ENCODE data around the gene RPL13A. TPM values are rescaled to one million over a fixed set of nuclear protein-coding genes. Genes with fewer than 3 reads are reported as not detected.

The RPL13A gene
- total RNA-seq, 2 experiments from 2014 or later, result 1,992 to 2,019 TPM

GRCh38 chr19:49496574-49497008 is 9.2 kb downstream of the RPL13A start:
- ATAC-seq (no peak), DNase-seq (no peak)
- ChIA-PET CTCF (interaction anchor here (1.0 to 3.8 kb wide), 7 partner anchors 20 to 184 kb away, joined by 4 to 20 read pairs (median 7); no protein-coding TSS in a partner anchor), POLR2A (interaction anchor here (0.7 to 2.0 kb wide), 5 partner anchors 15 to 62 kb away, joined by 4 to 13 read pairs (median 4); partner anchors contain the start of gene PIH1D1)
- peak overlapping the region; percentile 99 for H3K27ac Mint-ChIP-seq
- no peaks in the 10 kb centered on the region for H3K9me3 Mint-ChIP-seq (ENCODE audit: insufficient read depth)
- H3K4me3 Mint-ChIP-seq, result peak overlapping the region; percentile 99
- no peaks in the 10 kb centered on the region for H3K27me3 Mint-ChIP-seq (ENCODE audit: low read depth)
- peaks cover 52% of the 10 kb centered on the region for H3K4me1 Mint-ChIP-seq (ENCODE audit: low read depth)
- H3K36me3 Mint-ChIP-seq (ENCODE audit: low read depth), result peaks cover 64% of the 10 kb centered on the region

GRCh38 chr19:49497047-49497788 is 9.8 kb downstream of the RPL13A start:
- H3K4me3 Mint-ChIP-seq, result peak overlapping the region; percentile 99
- ATAC-seq, result no peak
- H3K36me3 Mint-ChIP-seq (ENCODE audit: low read depth), result peaks cover 57% of the 10 kb centered on the region
- peaks cover 52% of the 10 kb centered on the region for H3K4me1 Mint-ChIP-seq (ENCODE audit: low read depth)
- peak; percentile 85 for DNase-seq
- no peaks in the 10 kb centered on the region for H3K9me3 Mint-ChIP-seq (ENCODE audit: insufficient read depth)
- POLR2A ChIA-PET, result interaction anchor here (1.1 to 2.0 kb wide), 2 partner anchors 22 to 24 kb away, joined by 4 to 13 read pairs; no protein-coding TSS in a partner anchor
- peak overlapping the region; percentile 99 for H3K27ac Mint-ChIP-seq
- H3K27me3 Mint-ChIP-seq (ENCODE audit: low read depth), result no peaks in the 10 kb centered on the region
- CTCF ChIA-PET, result interaction anchor here (1.1 to 2.7 kb wide), 4 partner anchors 9 to 72 kb away, joined by 3 to 9 read pairs (median 8); no protein-coding TSS in a partner anchor

GRCh38 chr19:49497789-49498103 is 10.3 kb downstream of the RPL13A start:
- H3K27ac Mint-ChIP-seq, result peak overlapping the region; percentile 99
- CTCF ChIA-PET, result interaction anchor here (0.9 to 2.7 kb wide), 3 partner anchors 9 to 183 kb away, joined by 3 to 8 read pairs (median 3); no protein-coding TSS in a partner anchor
- H3K4me1 Mint-ChIP-seq (ENCODE audit: low read depth), result peaks cover 52% of the 10 kb centered on the region

GRCh38 chr19:49498475-49498874 is 11.1 kb downstream of the RPL13A start:
- no peak for ATAC-seq
- Mint-ChIP-seq H3K4me1 (ENCODE audit: low read depth) (peaks cover 50% of the 10 kb centered on the region), H3K4me3 (peak overlapping the region; percentile 99), H3K27ac (peak overlapping the region; percentile 99), H3K27me3 (ENCODE audit: low read depth) (no peaks in the 10 kb centered on the region), H3K36me3 (ENCODE audit: low read depth) (peaks cover 45% of the 10 kb centered on the region), H3K9me3 (ENCODE audit: insufficient read depth) (no peaks in the 10 kb centered on the region)
- CTCF ChIA-PET, result interaction anchor here (0.9 to 2.7 kb wide), 5 partner anchors 8 to 182 kb away, joined by 3 to 8 read pairs (median 3); no protein-coding TSS in a partner anchor
- POLR2A ChIA-PET, result interaction anchor here (0.6 to 1.9 kb wide), 7 partner anchors 25 to 199 kb away, joined by 3 to 8 read pairs (median 3); partner anchors contain the start of gene FLT3LG
- DNase-seq, result no peak

More at GRCh38 chr19:49497789-49498103, 10.3 kb downstream of the RPL13A start:
- H3K4me3 Mint-ChIP-seq, result peak overlapping the region; percentile 99
- no peaks in the 10 kb centered on the region for H3K27me3 Mint-ChIP-seq (ENCODE audit: low read depth)
- POLR2A ChIA-PET, result no interaction called here
- no peak for ATAC-seq
- H3K36me3 Mint-ChIP-seq (ENCODE audit: low read depth), result peaks cover 52% of the 10 kb centered on the region
- no peaks in the 10 kb centered on the region for H3K9me3 Mint-ChIP-seq (ENCODE audit: insufficient read depth)
- DNase-seq, result no peak

GRCh38 chr19:49499030-49499670 is 11.7 kb downstream of the RPL13A start:
- DNase-seq, result peak; percentile 64
- Mint-ChIP-seq H3K9me3 (ENCODE audit: insufficient read depth) (no peaks in the 10 kb centered on the region), H3K4me1 (ENCODE audit: low read depth) (peaks cover 49% of the 10 kb centered on the region), H3K27ac (peak overlapping the region; percentile 99), H3K36me3 (ENCODE audit: low read depth) (peaks cover 43% of the 10 kb centered on the region), H3K27me3 (ENCODE audit: low read depth) (no peaks in the 10 kb centered on the region), H3K4me3 (peak overlapping the region; percentile 99)
- ChIA-PET CTCF (interaction anchor here (0.6 to 2.7 kb wide), 4 partner anchors 11 to 177 kb away, joined by 3 to 8 read pairs (median 4); no protein-coding TSS in a partner anchor), POLR2A (interaction anchor here (0.5 to 1.9 kb wide), 9 partner anchors 26 to 200 kb away, joined by 3 to 8 read pairs (median 3); partner anchors contain the start of gene FLT3LG)
- ATAC-seq, result no peak

GRCh38 chr19:49502866-49503581 is 15.6 kb downstream of the RPL13A start:
- H3K27ac Mint-ChIP-seq, result peak overlapping the region; percentile 43
- ChIA-PET CTCF (interaction anchor here (0.7 to 10.8 kb wide), 19 partner anchors 8 to 175 kb away, joined by 3 to 211 read pairs (median 5); partner anchors contain the start of gene RRAS), POLR2A (interaction anchor here (0.7 to 1.7 kb wide), 5 partner anchors 15 to 70 kb away, joined by 3 to 6 read pairs (median 4); no protein-coding TSS in a partner anchor)
- H3K9me3 Mint-ChIP-seq (ENCODE audit: insufficient read depth), result no peaks in the 10 kb centered on the region
- H3K27me3 Mint-ChIP-seq (ENCODE audit: low read depth), result no peaks in the 10 kb centered on the region
- ATAC-seq, result no peak
- no peak overlapping the region for H3K4me3 Mint-ChIP-seq
- DNase-seq, result peak; percentile 62
- H3K4me1 Mint-ChIP-seq (ENCODE audit: low read depth), result peaks cover 49% of the 10 kb centered on the region
- peaks cover 25% of the 10 kb centered on the region for H3K36me3 Mint-ChIP-seq (ENCODE audit: low read depth)

GRCh38 chr19:49503582-49503962 is 16.2 kb downstream of the RPL13A start:
- Mint-ChIP-seq H3K27ac (no peak overlapping the region), H3K36me3 (ENCODE audit: low read depth) (peaks cover 19% of the 10 kb centered on the region), H3K9me3 (ENCODE audit: insufficient read depth) (no peaks in the 10 kb centered on the region), H3K4me3 (no peak overlapping the region), H3K4me1 (ENCODE audit: low read depth) (peaks cover 45% of the 10 kb centered on the region), H3K27me3 (ENCODE audit: low read depth) (peaks cover 2% of the 10 kb centered on the region)
- ChIA-PET CTCF (interaction anchor here (0.7 to 10.8 kb wide), 17 partner anchors 8 to 174 kb away, joined by 3 to 211 read pairs (median 5); partner anchors contain the start of gene RRAS), POLR2A (interaction anchor here (1.1 to 1.7 kb wide), 5 partner anchors 44 to 168 kb away, joined by 3 to 6 read pairs (median 4); no protein-coding TSS in a partner anchor)
- ATAC-seq (no peak), DNase-seq (no peak)

GRCh38 chr19:49506575-49507105 is 19.2 kb downstream of the RPL13A start:
- ChIA-PET POLR2A (no interaction called here), CTCF (interaction anchor here (0.6 to 10.8 kb wide), 18 partner anchors 9 to 172 kb away, joined by 3 to 211 read pairs (median 5); partner anchors contain the start of genes PRMT1, RCN3 and RRAS)
- peak overlapping the region; percentile 19 for H3K27ac Mint-ChIP-seq
- ATAC-seq (peak; percentile 81), DNase-seq (peak; percentile 86)
- no peak overlapping the region for H3K4me3 Mint-ChIP-seq
- no peaks in the 10 kb centered on the region for H3K9me3 Mint-ChIP-seq (ENCODE audit: insufficient read depth)
- peaks cover 36% of the 10 kb centered on the region for H3K4me1 Mint-ChIP-seq (ENCODE audit: low read depth)
- H3K27me3 Mint-ChIP-seq (ENCODE audit: low read depth), result peaks cover 2% of the 10 kb centered on the region
- H3K36me3 Mint-ChIP-seq (ENCODE audit: low read depth), result no peaks in the 10 kb centered on the region

- peak overlapping the region; percentile 45 for H3K27ac Mint-ChIP-seq
- peaks cover 2% of the 10 kb centered on the region for H3K27me3 Mint-ChIP-seq (ENCODE audit: low read depth)
- ATAC-seq (no peak), DNase-seq (no peak)
- H3K9me3 Mint-ChIP-seq (ENCODE audit: insufficient read depth), result no peaks in the 10 kb centered on the region
- H3K36me3 Mint-ChIP-seq (ENCODE audit: low read depth), result no peaks in the 10 kb centered on the region
- ChIA-PET CTCF (interaction anchor here (1.0 to 10.8 kb wide), 7 partner anchors 20 to 170 kb away, joined by 3 to 211 read pairs (median 6); partner anchors contain the start of genes PRMT1 and RCN3), POLR2A (interaction anchor here (0.7 kb wide), 1 partner anchor 415 kb away, joined by 3 read pairs; no protein-coding TSS in a partner anchor)
- H3K4me1 Mint-ChIP-seq (ENCODE audit: low read depth), result peaks cover 33% of the 10 kb centered on the region
- no peak overlapping the region for H3K4me3 Mint-ChIP-seq
Measured at GRCh38 chr19:49507803-49508494, 20.5 kb downstream of the RPL13A start.
